ENCODE data around the gene NMRK2.

DNA sequence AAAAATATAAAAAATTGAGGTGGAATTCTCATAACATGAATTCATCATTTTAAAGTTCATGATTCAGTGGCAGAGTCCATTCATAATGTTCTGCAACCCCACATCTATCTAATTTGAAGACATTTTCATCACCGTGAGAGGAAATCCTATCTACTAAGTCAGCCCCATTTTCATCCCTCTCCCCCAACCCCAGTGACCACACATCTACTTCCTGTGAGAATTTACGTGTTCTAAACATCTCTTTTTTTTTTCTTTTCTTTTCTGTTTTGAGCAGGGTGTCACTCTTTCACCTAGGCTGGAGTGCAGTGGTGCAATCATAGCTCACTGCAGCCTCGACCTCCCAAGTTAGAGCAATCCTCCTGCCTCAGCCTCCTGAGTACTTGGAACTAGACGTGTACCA lies 34.9 kb upstream of the NMRK2 start:
- TF ChIP-seq, protein P1, sequence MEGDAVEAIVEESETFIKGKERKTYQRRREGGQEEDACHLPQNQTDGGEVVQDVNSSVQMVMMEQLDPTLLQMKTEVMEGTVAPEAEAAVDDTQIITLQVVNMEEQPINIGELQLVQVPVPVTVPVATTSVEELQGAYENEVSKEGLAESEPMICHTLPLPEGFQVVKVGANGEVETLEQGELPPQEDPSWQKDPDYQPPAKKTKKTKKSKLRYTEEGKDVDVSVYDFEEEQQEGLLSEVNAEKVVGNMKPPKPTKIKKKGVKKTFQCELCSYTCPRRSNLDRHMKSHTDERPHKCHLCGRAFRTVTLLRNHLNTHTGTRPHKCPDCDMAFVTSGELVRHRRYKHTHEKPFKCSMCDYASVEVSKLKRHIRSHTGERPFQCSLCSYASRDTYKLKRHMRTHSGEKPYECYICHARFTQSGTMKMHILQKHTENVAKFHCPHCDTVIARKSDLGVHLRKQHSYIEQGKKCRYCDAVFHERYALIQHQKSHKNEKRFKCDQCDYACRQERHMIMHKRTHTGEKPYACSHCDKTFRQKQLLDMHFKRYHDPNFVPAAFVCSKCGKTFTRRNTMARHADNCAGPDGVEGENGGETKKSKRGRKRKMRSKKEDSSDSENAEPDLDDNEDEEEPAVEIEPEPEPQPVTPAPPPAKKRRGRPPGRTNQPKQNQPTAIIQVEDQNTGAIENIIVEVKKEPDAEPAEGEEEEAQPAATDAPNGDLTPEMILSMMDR (IDR thresholded peaks at IDR 0.05), result no peak
- TF ChIP-seq, protein P2, sequence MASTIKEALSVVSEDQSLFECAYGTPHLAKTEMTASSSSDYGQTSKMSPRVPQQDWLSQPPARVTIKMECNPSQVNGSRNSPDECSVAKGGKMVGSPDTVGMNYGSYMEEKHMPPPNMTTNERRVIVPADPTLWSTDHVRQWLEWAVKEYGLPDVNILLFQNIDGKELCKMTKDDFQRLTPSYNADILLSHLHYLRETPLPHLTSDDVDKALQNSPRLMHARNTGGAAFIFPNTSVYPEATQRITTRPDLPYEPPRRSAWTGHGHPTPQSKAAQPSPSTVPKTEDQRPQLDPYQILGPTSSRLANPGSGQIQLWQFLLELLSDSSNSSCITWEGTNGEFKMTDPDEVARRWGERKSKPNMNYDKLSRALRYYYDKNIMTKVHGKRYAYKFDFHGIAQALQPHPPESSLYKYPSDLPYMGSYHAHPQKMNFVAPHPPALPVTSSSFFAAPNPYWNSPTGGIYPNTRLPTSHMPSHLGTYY (CRISPR knock-in tag; IDR thresholded peaks at IDR 0.05), result no peak
- TF ChIP-seq CBFB (CRISPR knock-in tag; IDR thresholded peaks at IDR 0.05; ENCODE audit: low read depth) (no peak), SP1 (CRISPR knock-in tag; conservative IDR thresholded peaks at IDR 0.05) (no peak), NR3C1 (CRISPR knock-in tag; conservative IDR thresholded peaks at IDR 0.05; ENCODE audit: low read depth) (no peak), ZNF263 (CRISPR knock-in tag; IDR thresholded peaks at IDR 0.05; ENCODE audit: low read depth) (no peak)
- TF ChIP-seq, protein P3, sequence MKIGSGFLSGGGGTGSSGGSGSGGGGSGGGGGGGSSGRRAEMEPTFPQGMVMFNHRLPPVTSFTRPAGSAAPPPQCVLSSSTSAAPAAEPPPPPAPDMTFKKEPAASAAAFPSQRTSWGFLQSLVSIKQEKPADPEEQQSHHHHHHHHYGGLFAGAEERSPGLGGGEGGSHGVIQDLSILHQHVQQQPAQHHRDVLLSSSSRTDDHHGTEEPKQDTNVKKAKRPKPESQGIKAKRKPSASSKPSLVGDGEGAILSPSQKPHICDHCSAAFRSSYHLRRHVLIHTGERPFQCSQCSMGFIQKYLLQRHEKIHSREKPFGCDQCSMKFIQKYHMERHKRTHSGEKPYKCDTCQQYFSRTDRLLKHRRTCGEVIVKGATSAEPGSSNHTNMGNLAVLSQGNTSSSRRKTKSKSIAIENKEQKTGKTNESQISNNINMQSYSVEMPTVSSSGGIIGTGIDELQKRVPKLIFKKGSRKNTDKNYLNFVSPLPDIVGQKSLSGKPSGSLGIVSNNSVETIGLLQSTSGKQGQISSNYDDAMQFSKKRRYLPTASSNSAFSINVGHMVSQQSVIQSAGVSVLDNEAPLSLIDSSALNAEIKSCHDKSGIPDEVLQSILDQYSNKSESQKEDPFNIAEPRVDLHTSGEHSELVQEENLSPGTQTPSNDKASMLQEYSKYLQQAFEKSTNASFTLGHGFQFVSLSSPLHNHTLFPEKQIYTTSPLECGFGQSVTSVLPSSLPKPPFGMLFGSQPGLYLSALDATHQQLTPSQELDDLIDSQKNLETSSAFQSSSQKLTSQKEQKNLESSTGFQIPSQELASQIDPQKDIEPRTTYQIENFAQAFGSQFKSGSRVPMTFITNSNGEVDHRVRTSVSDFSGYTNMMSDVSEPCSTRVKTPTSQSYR (CRISPR knock-in tag; IDR thresholded peaks at IDR 0.05), result no peak
- TF ChIP-seq, protein P4, sequence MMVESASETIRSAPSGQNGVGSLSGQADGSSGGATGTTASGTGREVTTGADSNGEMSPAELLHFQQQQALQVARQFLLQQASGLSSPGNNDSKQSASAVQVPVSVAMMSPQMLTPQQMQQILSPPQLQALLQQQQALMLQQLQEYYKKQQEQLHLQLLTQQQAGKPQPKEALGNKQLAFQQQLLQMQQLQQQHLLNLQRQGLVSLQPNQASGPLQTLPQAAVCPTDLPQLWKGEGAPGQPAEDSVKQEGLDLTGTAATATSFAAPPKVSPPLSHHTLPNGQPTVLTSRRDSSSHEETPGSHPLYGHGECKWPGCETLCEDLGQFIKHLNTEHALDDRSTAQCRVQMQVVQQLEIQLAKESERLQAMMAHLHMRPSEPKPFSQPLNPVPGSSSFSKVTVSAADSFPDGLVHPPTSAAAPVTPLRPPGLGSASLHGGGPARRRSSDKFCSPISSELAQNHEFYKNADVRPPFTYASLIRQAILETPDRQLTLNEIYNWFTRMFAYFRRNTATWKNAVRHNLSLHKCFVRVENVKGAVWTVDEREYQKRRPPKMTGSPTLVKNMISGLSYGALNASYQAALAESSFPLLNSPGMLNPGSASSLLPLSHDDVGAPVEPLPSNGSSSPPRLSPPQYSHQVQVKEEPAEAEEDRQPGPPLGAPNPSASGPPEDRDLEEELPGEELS (CRISPR knock-in tag; IDR thresholded peaks at IDR 0.05), result no peak
- TF ChIP-seq, protein P5, sequence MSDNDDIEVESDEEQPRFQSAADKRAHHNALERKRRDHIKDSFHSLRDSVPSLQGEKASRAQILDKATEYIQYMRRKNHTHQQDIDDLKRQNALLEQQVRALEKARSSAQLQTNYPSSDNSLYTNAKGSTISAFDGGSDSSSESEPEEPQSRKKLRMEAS (CRISPR knock-in tag; IDR thresholded peaks at IDR 0.05), result no peak
- TF ChIP-seq, protein P6, sequence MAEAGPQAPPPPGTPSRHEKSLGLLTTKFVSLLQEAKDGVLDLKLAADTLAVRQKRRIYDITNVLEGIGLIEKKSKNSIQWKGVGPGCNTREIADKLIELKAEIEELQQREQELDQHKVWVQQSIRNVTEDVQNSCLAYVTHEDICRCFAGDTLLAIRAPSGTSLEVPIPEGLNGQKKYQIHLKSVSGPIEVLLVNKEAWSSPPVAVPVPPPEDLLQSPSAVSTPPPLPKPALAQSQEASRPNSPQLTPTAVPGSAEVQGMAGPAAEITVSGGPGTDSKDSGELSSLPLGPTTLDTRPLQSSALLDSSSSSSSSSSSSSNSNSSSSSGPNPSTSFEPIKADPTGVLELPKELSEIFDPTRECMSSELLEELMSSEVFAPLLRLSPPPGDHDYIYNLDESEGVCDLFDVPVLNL (CRISPR knock-in tag; IDR thresholded peaks at IDR 0.05; ENCODE audit: borderline replicate concordance, low read depth), result no peak
- TF ChIP-seq, protein P7, sequence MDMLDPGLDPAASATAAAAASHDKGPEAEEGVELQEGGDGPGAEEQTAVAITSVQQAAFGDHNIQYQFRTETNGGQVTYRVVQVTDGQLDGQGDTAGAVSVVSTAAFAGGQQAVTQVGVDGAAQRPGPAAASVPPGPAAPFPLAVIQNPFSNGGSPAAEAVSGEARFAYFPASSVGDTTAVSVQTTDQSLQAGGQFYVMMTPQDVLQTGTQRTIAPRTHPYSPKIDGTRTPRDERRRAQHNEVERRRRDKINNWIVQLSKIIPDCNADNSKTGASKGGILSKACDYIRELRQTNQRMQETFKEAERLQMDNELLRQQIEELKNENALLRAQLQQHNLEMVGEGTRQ (CRISPR knock-in tag; IDR thresholded peaks at IDR 0.05), result no peak
